Measurements from ENCODE around the gene CTXND2. TPM values are rescaled to one million over a fixed set of nuclear protein-coding genes. Genes with fewer than 3 reads are reported as not detected.
"Not testable (repeated sequence)": the region's sequence is repeated elsewhere in the genome, so short reads cannot be mapped to it uniquely, and the experiment has no call there.

The CTXND2 gene
- total RNA-seq, 1 donor from 2014 or later = not detected

- no peaks in the 10 kb centered on the region for H3K27me3 Mint-ChIP-seq (ENCODE audit: unreplicated experiment)
- no peak overlapping the region for H3K27ac Mint-ChIP-seq (ENCODE audit: unreplicated experiment)
- H3K36me3 Mint-ChIP-seq (ENCODE audit: low read depth, unreplicated experiment) = no peaks in the 10 kb centered on the region
- TF ChIP-seq CTCF (IDR thresholded peaks at IDR 0.05; ENCODE audit: unreplicated experiment) = no peak
- H3K4me1 Mint-ChIP-seq (ENCODE audit: unreplicated experiment) = peaks cover 29% of the 10 kb centered on the region
- no peak overlapping the region for H3K4me3 Mint-ChIP-seq (ENCODE audit: unreplicated experiment)
- DNase-seq (ENCODE audit: low spot score) = no peak
- H3K9me3 Mint-ChIP-seq (ENCODE audit: unreplicated experiment) = no peaks in the 10 kb centered on the region
Measured at GRCh38 chr1:150843474-150843873, 43.5 kb upstream of the CTXND2 start.

- Mint-ChIP-seq H3K27ac (ENCODE audit: unreplicated experiment) (no peak overlapping the region), H3K27me3 (ENCODE audit: unreplicated experiment) (no peaks in the 10 kb centered on the region), H3K9me3 (ENCODE audit: unreplicated experiment) (no peaks in the 10 kb centered on the region), H3K4me3 (ENCODE audit: unreplicated experiment) (no peak overlapping the region), H3K4me1 (ENCODE audit: unreplicated experiment) (peaks cover 14% of the 10 kb centered on the region), H3K36me3 (ENCODE audit: low read depth, unreplicated experiment) (no peaks in the 10 kb centered on the region)
- TF ChIP-seq CTCF (IDR thresholded peaks at IDR 0.05; ENCODE audit: unreplicated experiment) = no peak
- DNase-seq (ENCODE audit: low spot score) = no peak
Measured at GRCh38 chr1:150846473-150847146, 40.3 kb upstream of the CTXND2 start.

GRCh38 chr1:150850801-150851362, 36.1 kb upstream of the CTXND2 start:
- not testable (repeated sequence) for H3K27me3 Mint-ChIP-seq (ENCODE audit: unreplicated experiment); DNase-seq (ENCODE audit: low spot score); H3K4me3 Mint-ChIP-seq (ENCODE audit: unreplicated experiment); H3K27ac Mint-ChIP-seq (ENCODE audit: unreplicated experiment); H3K9me3 Mint-ChIP-seq (ENCODE audit: unreplicated experiment); H3K4me1 Mint-ChIP-seq (ENCODE audit: unreplicated experiment)
- H3K36me3 Mint-ChIP-seq (ENCODE audit: low read depth, unreplicated experiment) = peaks cover 31% of the 10 kb centered on the region

- not testable (repeated sequence) for DNase-seq (ENCODE audit: low spot score)
- peaks cover 32% of the 10 kb centered on the region for H3K36me3 Mint-ChIP-seq (ENCODE audit: low read depth, unreplicated experiment)
Measured at GRCh38 chr1:150852734-150853133, 34.2 kb upstream of the CTXND2 start.

GRCh38 chr1:150863724-150864123, 23.2 kb upstream of the CTXND2 start:
- peaks cover 9% of the 10 kb centered on the region for H3K36me3 Mint-ChIP-seq (ENCODE audit: low read depth, unreplicated experiment)
- no peak overlapping the region for H3K27ac Mint-ChIP-seq (ENCODE audit: unreplicated experiment)
- H3K9me3 Mint-ChIP-seq (ENCODE audit: unreplicated experiment) = no peaks in the 10 kb centered on the region
- DNase-seq (ENCODE audit: low spot score) = no peak
- no peak overlapping the region for H3K4me3 Mint-ChIP-seq (ENCODE audit: unreplicated experiment)
- TF ChIP-seq CTCF (IDR thresholded peaks at IDR 0.05; ENCODE audit: unreplicated experiment) = no peak
- no peaks in the 10 kb centered on the region for H3K4me1 Mint-ChIP-seq (ENCODE audit: unreplicated experiment)
- no peaks in the 10 kb centered on the region for H3K27me3 Mint-ChIP-seq (ENCODE audit: unreplicated experiment)

More at GRCh38 chr1:150852734-150853133, 34.2 kb upstream of the CTXND2 start:
- Mint-ChIP-seq H3K27ac (ENCODE audit: unreplicated experiment) (peak overlapping the region; percentile 74), H3K4me3 (ENCODE audit: unreplicated experiment) (peak overlapping the region; percentile 84)
- not testable (repeated sequence) for H3K4me1 Mint-ChIP-seq (ENCODE audit: unreplicated experiment); H3K9me3 Mint-ChIP-seq (ENCODE audit: unreplicated experiment); H3K27me3 Mint-ChIP-seq (ENCODE audit: unreplicated experiment)

- H3K4me3 Mint-ChIP-seq (ENCODE audit: unreplicated experiment); H3K27me3 Mint-ChIP-seq (ENCODE audit: unreplicated experiment); H3K9me3 Mint-ChIP-seq (ENCODE audit: unreplicated experiment); H3K27ac Mint-ChIP-seq (ENCODE audit: unreplicated experiment); H3K36me3 Mint-ChIP-seq (ENCODE audit: low read depth, unreplicated experiment); H3K4me1 Mint-ChIP-seq (ENCODE audit: unreplicated experiment); DNase-seq (ENCODE audit: low spot score): not testable (repeated sequence)
Measured at GRCh38 chr1:150864200-150864599, 22.7 kb upstream of the CTXND2 start.

Data from endothelial cell (in vitro differentiated cells).